Lower leg skin (tissue), 3 donors: ENCODE results near the gene BEX4.

Experiments
- CTCF ChIP-seq, 3 donors: fragments of 450-650 bp; IDR thresholded peaks; one replicate each; pipeline ENCODE4 v1.5.1; 2016; ENCODE audit warnings: antibody characterized with exemption in 3 of 3, mild to moderate bottlenecking in 3 of 3, moderate library complexity in 2 of 3
- POLR2A ChIP-seq, 2 donors: fragments of 450-650 bp; IDR thresholded peaks; one replicate each; pipeline ENCODE4 v1.6.1; 2016 to 2017; ENCODE audit warnings: antibody characterized with exemption in 2 of 2, mild to moderate bottlenecking in 1 of 2, moderate library complexity in 1 of 2

DNA sequence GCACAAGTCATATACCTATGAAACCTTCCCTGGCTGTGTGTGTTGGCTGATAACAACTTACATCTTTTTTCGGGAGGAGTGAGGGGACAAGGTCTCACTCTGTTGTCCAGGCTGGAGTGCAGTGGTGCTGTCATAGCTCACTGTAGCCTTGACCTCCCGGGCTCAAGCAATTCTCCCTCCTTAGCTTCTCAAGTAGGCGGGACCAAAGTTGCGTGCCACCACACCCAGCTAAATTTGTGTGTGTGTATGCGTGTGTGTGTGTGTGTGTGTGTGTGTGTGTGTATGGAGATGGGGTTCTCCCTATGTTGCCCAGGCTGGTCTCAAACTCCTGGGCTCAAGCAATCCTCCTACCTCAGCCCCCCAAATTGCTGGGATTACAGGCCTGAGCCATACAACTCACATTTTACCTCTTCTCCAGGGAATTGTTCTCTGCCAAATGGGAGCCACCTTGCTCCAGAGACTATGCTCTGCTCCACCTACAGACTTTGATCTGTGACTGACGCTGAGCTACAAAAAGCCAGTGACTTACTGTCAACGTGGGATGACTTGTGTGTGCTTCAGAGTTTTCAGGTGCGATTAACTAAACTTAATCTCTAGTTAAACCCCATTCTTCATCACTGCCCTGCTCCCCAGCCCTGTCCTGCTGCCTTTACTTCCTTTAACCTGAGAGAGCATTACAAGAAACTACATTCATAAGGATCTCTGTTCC is 2.0 kb upstream of the BEX4 start:
- no peak for TF ChIP-seq CTCF (IDR thresholded peaks at IDR 0.05)
- no peak for TF ChIP-seq POLR2A (IDR thresholded peaks at IDR 0.05)
